Cardiac fibroblast (primary cell): Measurements from ENCODE around the gene MAP3K6.

ENCODE experiments used
- DNase-seq, 2 donors: peaks; one replicate each; pipeline versions ENCODE4 v3.0.0 to v3.0.0-alpha.2; 2010; ENCODE audit warnings: low read depth in 2 of 2
- H3K4me3 ChIP-seq, 2 donors: replicated peaks in 1 of 2; 1 replicate in 1 of 2; 2 replicates in 1 of 2; pipeline ENCODE4 v1.5.1; 2011; ENCODE audit warnings: low read depth in 2 of 2, low read length in 2 of 2, mild to moderate bottlenecking in 2 of 2, moderate library complexity in 1 of 2
- CTCF ChIP-seq: IDR thresholded peaks from one replicate; pipeline ENCODE4 v1.5.1; 2011; ENCODE audit warnings: low read depth, mild to moderate bottlenecking, low read length, inconsistent platforms

MAP3K6 gene

GRCh38 chr1:27353166-27353565, 13.6 kb downstream of the MAP3K6 start:
- no peak for TF ChIP-seq CTCF
- no peak overlapping the region for H3K4me3 ChIP-seq
- no peak for DNase-seq

DNA sequence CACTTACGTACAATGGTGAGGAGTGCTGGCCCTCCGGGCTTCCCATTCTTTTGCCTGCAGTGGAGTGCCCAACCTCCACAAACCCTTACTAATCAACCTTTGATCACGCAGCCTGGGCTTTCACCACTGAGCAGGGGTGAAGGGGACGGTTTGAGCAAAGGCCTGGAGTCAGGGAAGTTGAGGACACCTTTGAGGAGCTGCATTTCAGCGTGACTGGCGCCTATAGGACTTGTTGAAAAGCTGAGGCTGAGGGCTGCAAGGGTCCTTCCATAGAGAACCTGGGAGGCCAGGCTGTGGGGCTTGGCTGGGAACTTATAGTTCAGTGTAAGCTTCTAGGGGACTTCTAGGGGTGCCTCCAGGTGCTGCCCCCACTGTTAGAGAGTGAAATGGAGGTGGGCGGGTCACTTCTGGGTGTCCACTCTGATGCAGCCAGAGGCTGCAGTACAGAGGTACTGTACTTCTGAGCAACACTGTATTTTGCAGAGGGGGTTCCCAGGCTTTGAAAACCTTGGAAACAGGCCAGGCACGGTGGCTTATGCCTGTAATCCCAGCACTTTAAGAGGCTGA, 15.1 kb downstream of the MAP3K6 start:
- no peak for DNase-seq
- no peak overlapping the region for H3K4me3 ChIP-seq
- no peak for TF ChIP-seq CTCF

DNA sequence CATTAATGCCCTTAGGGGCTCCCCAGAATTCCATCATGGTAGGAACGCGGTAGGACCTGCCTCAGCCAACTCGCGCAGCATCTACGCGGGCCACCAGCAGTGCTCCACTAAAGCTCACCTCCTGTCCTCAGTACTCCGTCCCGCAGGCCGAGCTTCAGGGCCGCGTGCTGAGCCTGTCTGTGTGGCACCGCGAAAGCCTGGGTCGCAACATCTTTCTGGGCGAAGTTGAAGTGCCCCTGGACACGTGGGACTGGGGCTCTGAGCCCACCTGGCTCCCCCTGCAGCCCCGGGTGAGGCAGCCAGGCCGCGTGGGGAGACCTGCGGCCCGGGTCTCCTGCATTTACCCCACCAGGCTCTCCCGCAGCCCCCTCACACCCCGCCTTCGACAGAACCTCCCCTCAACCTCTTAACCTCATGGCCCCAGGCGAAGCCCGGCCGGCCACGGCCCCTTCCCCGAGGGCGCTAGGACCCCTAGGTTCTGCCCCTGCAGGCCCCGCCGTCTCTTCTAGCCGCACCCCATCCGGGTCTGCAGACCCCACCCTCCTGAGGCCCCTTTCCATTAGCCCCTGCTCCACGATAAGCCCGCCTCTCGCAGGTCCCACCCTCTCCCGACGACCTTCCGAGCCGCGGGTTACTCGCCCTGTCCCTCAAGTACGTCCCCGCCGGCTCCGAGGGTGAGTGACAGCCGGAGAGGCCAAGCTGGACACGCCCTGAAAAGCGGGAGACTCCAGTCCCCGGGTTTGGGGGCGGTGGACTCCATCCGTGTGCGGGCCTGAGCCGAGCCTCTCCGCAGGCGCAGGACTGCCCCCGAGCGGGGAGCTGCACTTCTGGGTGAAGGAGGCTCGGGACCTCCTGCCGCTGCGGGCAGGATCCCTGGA, 15.9 kb downstream of the MAP3K6 start:
- H3K4me3 ChIP-seq, result peak overlapping the region in 1 of 2 donors; percentile 4
- peak in 1 of 2 donors; percentile 74 for DNase-seq

DNA sequence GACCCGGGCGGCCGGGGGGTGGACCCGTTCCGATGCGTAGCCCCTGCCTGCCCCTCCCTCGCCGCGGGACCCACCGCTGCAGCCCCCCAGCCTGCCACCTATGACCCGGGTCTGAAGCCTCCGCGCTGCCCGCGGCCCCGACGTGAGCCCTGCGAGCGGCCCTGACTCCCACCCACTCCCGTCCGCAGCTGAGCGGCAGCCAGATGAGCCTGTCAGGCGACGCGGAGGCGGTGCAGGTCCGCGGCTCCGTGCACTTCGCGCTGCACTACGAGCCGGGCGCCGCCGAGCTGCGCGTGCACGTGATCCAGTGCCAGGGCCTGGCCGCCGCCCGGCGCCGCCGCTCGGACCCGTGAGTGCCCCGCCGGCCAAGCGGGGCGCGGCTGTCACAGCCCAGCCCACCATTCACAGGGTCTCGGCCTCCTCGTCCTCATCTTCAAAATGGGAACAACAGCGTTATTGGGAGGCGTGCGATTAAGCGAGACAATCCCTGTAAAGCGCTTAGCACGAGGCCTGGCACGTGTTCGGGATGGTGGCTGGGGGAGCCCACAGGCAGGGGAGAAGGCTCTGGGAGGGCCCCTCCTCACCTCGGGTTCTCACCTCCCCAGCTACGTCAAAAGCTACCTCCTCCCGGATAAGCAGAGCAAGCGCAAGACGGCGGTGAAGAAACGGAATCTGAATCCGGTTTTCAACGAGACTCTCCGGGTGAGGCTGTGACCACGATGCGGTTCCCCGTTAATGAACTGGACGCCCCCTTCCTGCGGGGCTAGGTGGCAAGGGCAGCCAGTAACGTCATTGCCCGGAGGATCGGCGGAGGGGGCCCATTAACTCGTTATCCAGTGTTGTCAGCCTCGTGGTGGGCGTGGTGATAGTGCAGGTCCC, 16.7 kb downstream of the MAP3K6 start:
- DNase-seq, result peak; percentile 60 to 82
- TF ChIP-seq CTCF, result no peak
- H3K4me3 ChIP-seq, result peak overlapping the region; percentile 41 to 43

More for the DNA sequence above, 15.9 kb downstream of the MAP3K6 start:
- TF ChIP-seq CTCF, result no peak

DNA sequence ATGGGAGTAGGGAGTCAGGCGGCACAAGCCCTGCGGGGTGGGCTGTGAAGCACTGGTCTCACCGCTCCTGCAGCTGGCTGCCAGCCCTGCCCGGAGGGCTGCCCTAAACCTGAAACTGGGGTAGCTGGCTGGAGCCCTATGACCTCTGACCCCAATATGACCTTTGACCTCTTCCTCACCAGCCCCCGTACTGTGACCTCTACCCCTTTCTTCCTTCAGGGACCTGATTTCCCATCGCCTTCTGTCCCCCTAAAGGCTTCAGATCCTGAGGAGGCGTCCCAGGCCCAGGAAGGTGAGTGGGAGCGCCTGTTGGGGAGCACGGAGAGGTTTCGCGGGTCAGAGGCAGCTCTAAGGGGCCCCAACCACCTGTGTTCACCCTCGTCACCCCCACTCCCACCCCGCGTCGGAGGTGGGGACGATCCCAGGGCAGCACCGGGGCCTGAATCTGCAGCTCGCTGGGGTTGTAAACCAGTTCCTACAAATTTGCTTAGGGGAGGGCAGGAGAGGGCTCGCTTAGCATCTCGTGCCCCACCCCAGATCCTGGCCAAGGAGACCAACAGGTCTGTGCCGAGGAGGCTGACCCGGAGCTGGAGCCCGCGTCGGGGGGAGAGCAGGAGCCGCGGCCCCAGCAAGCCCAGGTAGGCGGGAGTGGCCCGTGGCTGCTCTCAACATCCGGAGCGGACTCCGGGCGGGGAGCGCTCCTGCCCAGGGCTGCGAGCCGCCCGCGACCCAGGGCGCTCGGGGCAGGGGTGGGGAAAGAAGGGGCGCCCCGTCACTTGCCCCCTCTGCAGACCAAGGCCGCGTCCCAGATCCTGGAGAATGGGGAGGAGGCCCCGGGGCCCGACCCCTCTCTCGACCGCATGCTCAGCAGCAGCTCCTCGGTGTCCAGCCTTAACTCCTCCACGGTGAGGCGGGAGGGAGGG, 17.6 kb downstream of the MAP3K6 start:
- DNase-seq, result no peak
- TF ChIP-seq CTCF, result no peak
- peak overlapping the region; percentile 41 to 43 for H3K4me3 ChIP-seq

DNA sequence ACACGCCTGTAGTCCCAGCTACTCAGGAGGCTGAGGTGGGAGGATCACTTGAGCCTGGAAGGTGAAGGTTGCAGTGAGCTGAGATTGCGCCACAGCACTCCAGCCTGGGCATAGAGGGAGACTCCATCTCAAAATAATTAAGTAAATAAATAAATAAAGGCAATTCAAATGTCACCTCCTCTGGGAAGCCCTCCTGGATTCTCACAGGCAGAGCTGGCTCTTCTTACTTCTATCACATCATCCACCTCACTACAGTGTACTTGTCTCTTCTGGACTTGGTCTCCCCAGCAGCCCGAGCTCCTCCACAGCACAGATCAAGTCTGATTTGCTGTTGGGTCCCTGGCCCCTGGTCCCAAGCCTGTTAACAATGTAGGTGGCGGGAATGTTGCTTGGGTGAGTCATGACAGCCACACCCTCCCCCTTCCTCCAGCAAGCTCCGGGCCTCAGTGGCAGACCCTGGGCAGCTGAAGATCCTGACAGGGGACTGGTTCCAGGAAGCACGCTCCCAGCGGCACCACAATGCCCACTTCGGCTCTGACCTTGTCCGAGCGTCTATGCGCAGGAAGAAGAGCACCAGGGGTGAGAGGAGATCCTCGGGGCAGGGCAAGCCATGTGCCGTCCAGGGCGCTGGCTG, 19.7 kb downstream of the MAP3K6 start:
- no peak overlapping the region for H3K4me3 ChIP-seq
- no peak for DNase-seq
- TF ChIP-seq CTCF, result no peak
